SK-N-SH treated with all-trans-retinoic acid at 6 μM for 48 hours (cell line): ENCODE data around the gene FMN1.

Experiments used
- ATAC-seq: fragments of 200-7000 bp; cut with Tn5 transposase; 3 replicates; pipeline ENCODE4 v1.9.1; 2020; ENCODE audit warnings: mild to moderate bottlenecking, moderate library complexity
- BACH2 ChIP-seq: fragments of 250-450 bp; sonication (Bioruptor Pico); IDR thresholded peaks from 2 replicates; pipeline ENCODE4 v1.9.0; 2021; ENCODE audit warnings: mild to moderate bottlenecking, borderline replicate concordance
- CSDC2 ChIP-seq: fragments of 250-450 bp; sonication (Bioruptor Pico); IDR thresholded peaks from 2 replicates; pipeline ENCODE4 v1.5.0; 2020; ENCODE audit warnings: mild to moderate bottlenecking, moderate library complexity
- ESRRG ChIP-seq: fragments of 250-450 bp; sonication (Bioruptor Pico); IDR thresholded peaks from 2 replicates; pipeline ENCODE4 v1.6.1; 2021; ENCODE audit warnings: mild to moderate bottlenecking
- GLIS3 ChIP-seq: fragments of 250-450 bp; sonication (Bioruptor Pico); IDR thresholded peaks from 2 replicates; pipeline ENCODE4 v1.5.0; 2020; ENCODE audit warnings: mild to moderate bottlenecking, moderate library complexity
- ISL1 ChIP-seq: fragments of 250-450 bp; sonication (Bioruptor Pico); IDR thresholded peaks from 2 replicates; pipeline ENCODE4 v2.1.2; 2022; ENCODE audit warnings: mild to moderate bottlenecking, moderate library complexity
- PPARA ChIP-seq: fragments of 250-450 bp; sonication (Bioruptor Pico); IDR thresholded peaks from 2 replicates; pipeline ENCODE4 v1.5.0; 2020; ENCODE audit warnings: mild to moderate bottlenecking, borderline replicate concordance
- RARB ChIP-seq: fragments of 250-450 bp; sonication (Bioruptor Pico); IDR thresholded peaks from 2 replicates; pipeline ENCODE4 v1.8.0; 2021; ENCODE audit warnings: mild to moderate bottlenecking, moderate library complexity
- TOX ChIP-seq: fragments of 250-450 bp; sonication (Bioruptor Pico); IDR thresholded peaks from 2 replicates; pipeline ENCODE4 v1.8.0; 2021; ENCODE audit warnings: mild to moderate bottlenecking, moderate library complexity, borderline replicate concordance
- ZC3H10 ChIP-seq: fragments of 250-450 bp; sonication (Bioruptor Pico); IDR thresholded peaks from 2 replicates; pipeline ENCODE4 v1.5.1; 2021; ENCODE audit warnings: mild to moderate bottlenecking, moderate library complexity
- ZFP3 ChIP-seq: fragments of 250-450 bp; sonication (Bioruptor Pico); IDR thresholded peaks from 2 replicates; pipeline ENCODE4 v1.5.0; 2020; ENCODE audit warnings: mild to moderate bottlenecking, moderate library complexity
- ZFP30 ChIP-seq: fragments of 450-650 bp; formaldehyde crosslinking; IDR thresholded peaks from 2 replicates; pipeline ENCODE4 v1.5.0; 2022; ENCODE audit warnings: mild to moderate bottlenecking, moderate library complexity
- ZNF70 ChIP-seq: fragments of 450-650 bp; formaldehyde crosslinking; IDR thresholded peaks from 2 replicates; pipeline ENCODE4 v1.5.0; 2020; ENCODE audit warnings: mild to moderate bottlenecking, moderate library complexity
- ZNF8 ChIP-seq: fragments of 450-650 bp; formaldehyde crosslinking; IDR thresholded peaks from 2 replicates; pipeline ENCODE4 v1.5.0; 2020; ENCODE audit warnings: mild to moderate bottlenecking, moderate library complexity
- TF ChIP-seq, protein P1 (sequence below): fragments of 250-450 bp; sonication (Bioruptor Pico); IDR thresholded peaks from 2 replicates; pipeline ENCODE4 v1.5.1; 2020; ENCODE audit warnings: low read depth, mild to moderate bottlenecking, moderate library complexity
- TF ChIP-seq, protein P2 (sequence below): fragments of 250-450 bp; sonication (Bioruptor Pico); IDR thresholded peaks from 2 replicates; pipeline ENCODE4 v1.5.0; 2020; ENCODE audit warnings: mild to moderate bottlenecking, moderate library complexity
- TF ChIP-seq, protein P3 (sequence below): fragments of 250-450 bp; sonication (Bioruptor Pico); IDR thresholded peaks from 2 replicates; pipeline ENCODE4 v1.8.0; 2021; ENCODE audit warnings: low read depth, mild to moderate bottlenecking, moderate library complexity, borderline replicate concordance
- TF ChIP-seq, protein P4 (sequence below): fragments of 250-450 bp; sonication (Bioruptor Pico); IDR thresholded peaks from 2 replicates; pipeline ENCODE4 v1.5.1; 2021; ENCODE audit warnings: mild to moderate bottlenecking, moderate library complexity

The FMN1 gene

DNA sequence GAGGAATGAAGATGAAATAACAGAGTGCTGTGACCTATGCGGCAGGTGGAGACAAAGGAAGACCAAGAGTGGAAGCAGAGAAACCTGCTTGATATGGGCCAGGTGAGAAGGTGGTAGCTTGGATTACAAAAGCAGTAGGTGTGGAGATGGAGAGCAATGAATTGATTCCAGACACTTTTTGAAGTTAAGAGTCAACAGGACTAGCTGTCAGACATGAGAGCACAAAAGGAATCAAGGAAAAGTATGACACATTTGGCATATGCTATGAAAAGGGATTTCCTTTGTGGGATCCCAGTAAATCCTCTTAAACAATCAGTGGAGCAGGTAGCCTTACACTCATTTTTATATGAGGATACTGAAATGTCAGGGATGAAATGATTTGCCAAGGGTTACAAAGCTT lies 316.2 kb downstream of the FMN1 start:
- ATAC-seq = no peak
- TF ChIP-seq ZFP3 (CRISPR knock-in tag) = no peak
- no peak for TF ChIP-seq ZC3H10 (CRISPR knock-in tag)
- TF ChIP-seq, protein P1, sequence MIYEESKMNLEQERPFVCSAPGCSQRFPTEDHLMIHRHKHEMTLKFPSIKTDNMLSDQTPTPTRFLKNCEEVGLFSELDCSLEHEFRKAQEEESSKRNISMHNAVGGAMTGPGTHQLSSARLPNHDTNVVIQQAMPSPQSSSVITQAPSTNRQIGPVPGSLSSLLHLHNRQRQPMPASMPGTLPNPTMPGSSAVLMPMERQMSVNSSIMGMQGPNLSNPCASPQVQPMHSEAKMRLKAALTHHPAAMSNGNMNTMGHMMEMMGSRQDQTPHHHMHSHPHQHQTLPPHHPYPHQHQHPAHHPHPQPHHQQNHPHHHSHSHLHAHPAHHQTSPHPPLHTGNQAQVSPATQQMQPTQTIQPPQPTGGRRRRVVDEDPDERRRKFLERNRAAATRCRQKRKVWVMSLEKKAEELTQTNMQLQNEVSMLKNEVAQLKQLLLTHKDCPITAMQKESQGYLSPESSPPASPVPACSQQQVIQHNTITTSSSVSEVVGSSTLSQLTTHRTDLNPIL = no peak
- no peak for TF ChIP-seq RARB
- TF ChIP-seq ESRRG (CRISPR knock-in tag) = no peak
- no peak for TF ChIP-seq ZNF70 (CRISPR knock-in tag)

DNA sequence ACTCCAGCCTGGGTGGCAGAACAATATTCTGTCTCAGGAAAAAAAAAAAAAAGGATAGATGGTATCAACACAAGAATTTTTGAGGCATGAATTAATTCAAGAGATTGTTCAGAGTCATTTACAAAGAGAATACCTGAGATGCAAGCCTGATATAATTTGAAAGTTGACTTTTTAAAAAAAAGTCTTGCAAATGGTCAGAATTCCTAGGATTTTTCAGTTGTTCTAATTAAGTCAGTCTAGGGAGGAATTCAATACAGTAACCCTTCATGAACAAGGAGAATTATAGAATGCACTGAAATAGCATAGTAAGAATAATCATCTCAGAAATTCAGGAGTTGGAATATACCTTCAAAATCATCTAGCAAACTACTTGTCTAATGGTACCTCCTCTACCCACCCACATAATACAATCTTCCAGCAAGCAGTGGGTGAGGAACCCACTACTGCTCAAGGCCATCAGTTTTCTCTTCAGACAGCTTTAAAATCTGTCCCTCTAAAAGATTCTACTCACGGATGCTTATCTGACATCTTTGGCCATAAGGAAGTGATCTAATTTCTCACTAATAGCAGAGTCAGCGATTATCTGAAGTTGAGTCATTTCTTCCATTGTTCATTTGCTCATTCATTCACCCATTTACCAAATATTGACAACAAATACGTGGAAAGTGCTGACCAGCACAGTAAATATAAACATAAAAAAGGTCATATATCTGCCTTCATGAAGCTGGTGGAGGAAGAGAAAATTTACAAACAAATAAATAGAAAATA lies 317.1 kb downstream of the FMN1 start:
- TF ChIP-seq, protein P2, sequence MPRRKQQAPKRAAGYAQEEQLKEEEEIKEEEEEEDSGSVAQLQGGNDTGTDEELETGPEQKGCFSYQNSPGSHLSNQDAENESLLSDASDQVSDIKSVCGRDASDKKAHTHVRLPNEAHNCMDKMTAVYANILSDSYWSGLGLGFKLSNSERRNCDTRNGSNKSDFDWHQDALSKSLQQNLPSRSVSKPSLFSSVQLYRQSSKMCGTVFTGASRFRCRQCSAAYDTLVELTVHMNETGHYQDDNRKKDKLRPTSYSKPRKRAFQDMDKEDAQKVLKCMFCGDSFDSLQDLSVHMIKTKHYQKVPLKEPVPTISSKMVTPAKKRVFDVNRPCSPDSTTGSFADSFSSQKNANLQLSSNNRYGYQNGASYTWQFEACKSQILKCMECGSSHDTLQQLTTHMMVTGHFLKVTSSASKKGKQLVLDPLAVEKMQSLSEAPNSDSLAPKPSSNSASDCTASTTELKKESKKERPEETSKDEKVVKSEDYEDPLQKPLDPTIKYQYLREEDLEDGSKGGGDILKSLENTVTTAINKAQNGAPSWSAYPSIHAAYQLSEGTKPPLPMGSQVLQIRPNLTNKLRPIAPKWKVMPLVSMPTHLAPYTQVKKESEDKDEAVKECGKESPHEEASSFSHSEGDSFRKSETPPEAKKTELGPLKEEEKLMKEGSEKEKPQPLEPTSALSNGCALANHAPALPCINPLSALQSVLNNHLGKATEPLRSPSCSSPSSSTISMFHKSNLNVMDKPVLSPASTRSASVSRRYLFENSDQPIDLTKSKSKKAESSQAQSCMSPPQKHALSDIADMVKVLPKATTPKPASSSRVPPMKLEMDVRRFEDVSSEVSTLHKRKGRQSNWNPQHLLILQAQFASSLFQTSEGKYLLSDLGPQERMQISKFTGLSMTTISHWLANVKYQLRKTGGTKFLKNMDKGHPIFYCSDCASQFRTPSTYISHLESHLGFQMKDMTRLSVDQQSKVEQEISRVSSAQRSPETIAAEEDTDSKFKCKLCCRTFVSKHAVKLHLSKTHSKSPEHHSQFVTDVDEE (CRISPR knock-in tag) = no peak
- TF ChIP-seq ISL1 (CRISPR knock-in tag) = peak; percentile 50
- peak; percentile 33 for ATAC-seq

DNA sequence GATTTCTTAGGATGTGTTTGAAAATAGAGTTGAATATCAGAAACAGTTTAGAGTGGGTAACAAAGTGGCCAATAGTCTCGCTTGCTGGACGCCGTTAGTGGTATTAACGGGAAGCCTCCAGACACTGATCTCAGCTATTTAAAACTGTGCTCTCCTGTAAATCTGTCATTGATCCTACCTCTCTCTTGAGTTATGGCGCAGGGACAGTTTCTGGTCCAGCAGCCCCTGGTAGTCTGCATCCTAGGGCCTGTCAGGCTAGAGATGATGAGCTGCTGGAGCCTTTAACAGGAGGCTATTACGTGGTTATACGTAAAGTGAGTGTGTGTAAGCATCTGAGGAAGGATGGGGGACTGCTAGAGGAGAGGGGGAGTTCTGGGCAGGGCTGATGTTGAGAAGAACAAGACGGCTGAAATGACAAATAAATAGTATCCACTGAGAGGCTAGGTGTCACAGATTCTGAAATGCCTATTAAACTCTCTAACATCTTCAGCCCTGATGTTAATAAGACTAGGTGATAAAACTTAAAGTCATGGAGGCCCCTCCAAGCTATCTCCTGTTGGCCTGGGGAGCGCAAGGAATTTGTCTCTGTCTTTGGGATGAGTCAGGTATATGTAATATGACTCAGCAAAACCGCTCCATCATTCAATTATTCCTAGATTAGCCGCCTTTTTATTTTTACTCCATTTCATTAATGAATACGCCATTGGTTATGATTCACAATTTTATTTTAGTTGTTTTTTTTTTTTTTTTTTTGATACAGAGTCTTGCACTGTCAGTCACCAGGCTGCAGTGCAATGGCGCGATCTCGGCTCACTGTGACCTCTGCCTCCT lies 321.0 kb downstream of the FMN1 start:
- ATAC-seq = peak; percentile 49
- TF ChIP-seq ISL1 (CRISPR knock-in tag) (peak; percentile 73), ZFP3 (CRISPR knock-in tag) (no peak), ESRRG (CRISPR knock-in tag) (no peak), PPARA (no peak), ZNF8 (CRISPR knock-in tag) (no peak), BACH2 (CRISPR knock-in tag) (no peak)

DNA sequence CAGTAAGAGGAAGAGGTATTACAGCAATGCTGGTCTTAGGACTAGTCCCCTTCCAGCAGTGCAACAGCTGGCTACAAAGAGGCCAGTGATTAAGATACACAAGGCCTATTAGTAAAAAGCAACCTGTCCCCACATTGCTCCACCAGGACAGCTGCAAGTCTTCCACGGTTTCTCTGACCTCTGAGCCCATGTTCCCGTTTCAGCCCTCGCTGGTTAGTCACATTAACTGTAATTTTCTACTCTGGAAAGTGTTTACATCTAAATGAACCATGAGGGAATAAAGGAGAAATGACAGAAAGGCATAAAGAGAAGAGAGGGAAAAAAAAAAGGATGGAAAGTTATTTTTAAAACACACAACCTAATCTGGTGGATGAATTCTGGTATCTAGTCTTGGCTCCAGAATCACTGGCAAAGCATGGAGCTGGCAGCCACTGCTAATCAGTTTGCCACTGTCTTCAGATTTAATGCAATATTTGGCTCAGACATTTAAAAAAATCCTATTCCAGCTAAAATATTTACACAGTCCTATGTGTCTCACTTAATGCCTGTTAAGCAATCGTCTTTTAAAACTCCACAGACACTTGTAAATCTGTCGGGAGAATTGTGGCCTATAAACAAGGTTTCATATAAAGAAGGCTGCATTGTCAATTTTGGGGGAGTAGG lies 321.8 kb downstream of the FMN1 start:
- ATAC-seq = peak; percentile 17
- TF ChIP-seq TOX (no peak), RARB (no peak), CSDC2 (0 out of 2 replicates have a peak, but pooled peaks have one; percentile 23), ESRRG (CRISPR knock-in tag) (no peak), ISL1 (CRISPR knock-in tag) (peak; percentile 85), ZNF8 (CRISPR knock-in tag) (no peak), ZFP3 (CRISPR knock-in tag) (no peak), GLIS3 (no peak), ZFP30 (no peak)
- TF ChIP-seq, protein P3, sequence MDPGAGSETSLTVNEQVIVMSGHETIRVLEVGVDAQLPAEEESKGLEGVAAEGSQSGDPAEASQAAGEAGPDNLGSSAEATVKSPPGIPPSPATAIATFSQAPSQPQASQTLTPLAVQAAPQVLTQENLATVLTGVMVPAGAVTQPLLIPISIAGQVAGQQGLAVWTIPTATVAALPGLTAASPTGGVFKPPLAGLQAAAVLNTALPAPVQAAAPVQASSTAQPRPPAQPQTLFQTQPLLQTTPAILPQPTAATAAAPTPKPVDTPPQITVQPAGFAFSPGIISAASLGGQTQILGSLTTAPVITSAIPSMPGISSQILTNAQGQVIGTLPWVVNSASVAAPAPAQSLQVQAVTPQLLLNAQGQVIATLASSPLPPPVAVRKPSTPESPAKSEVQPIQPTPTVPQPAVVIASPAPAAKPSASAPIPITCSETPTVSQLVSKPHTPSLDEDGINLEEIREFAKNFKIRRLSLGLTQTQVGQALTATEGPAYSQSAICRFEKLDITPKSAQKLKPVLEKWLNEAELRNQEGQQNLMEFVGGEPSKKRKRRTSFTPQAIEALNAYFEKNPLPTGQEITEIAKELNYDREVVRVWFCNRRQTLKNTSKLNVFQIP (CRISPR knock-in tag) = no peak
- TF ChIP-seq, protein P2 (CRISPR knock-in tag) = no peak
- TF ChIP-seq, protein P4, sequence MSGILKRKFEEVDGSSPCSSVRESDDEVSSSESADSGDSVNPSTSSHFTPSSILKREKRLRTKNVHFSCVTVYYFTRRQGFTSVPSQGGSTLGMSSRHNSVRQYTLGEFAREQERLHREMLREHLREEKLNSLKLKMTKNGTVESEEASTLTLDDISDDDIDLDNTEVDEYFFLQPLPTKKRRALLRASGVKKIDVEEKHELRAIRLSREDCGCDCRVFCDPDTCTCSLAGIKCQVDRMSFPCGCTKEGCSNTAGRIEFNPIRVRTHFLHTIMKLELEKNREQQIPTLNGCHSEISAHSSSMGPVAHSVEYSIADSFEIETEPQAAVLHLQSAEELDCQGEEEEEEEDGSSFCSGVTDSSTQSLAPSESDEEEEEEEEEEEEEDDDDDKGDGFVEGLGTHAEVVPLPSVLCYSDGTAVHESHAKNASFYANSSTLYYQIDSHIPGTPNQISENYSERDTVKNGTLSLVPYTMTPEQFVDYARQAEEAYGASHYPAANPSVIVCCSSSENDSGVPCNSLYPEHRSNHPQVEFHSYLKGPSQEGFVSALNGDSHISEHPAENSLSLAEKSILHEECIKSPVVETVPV (CRISPR knock-in tag) = no peak
- TF ChIP-seq, protein P1 = no peak
- TF ChIP-seq, all 23 proteins: peak for 2
